Heart left ventricle (tissue), 16 donors: ENCODE results near the gene ANTXRL. TPM values are rescaled to one million over a fixed set of nuclear protein-coding genes. Genes with fewer than 3 reads are reported as not detected.
A peak's percentile ranks its signal among the peaks of the same experiment; 100 is the strongest.
"Not testable (repeated sequence)": the region's sequence is repeated elsewhere in the genome, so short reads cannot be mapped to it uniquely, and the experiment has no call there.

Experiments
- ATAC-seq, 4 donors: fragments of 200-7000 bp; cut with Tn5 transposase; one replicate each; pipeline ENCODE4 v1.9.1; 2020 to 2022; ENCODE audit warnings: moderate library complexity in 4 of 4, mild to moderate bottlenecking in 3 of 4, moderate number of reproducible peaks in 1 of 4
- DNase-seq, 5 donors: peaks; one replicate each; pipeline ENCODE4 v3.0.0-alpha.2; 2020
- H3K27ac ChIP-seq, 12 donors: fragments of 200-600 bp; sonication (generic) in 4 of 12; one replicate each; pipeline versions ENCODE4 v1.5.0 to v1.8.0; 2016 to 2022; ENCODE audit warnings: mild to moderate bottlenecking in 2 of 12
- H3K27me3 ChIP-seq, 9 donors: fragments of 200-600 bp; sonication (generic) in 2 of 9; one replicate each; pipeline versions ENCODE4 v1.5.1 to v1.8.0; 2016 to 2022; ENCODE audit warnings: mild to moderate bottlenecking in 3 of 9
- H3K36me3 ChIP-seq, 9 donors: fragments of 200-600 bp; sonication (generic) in 2 of 9; one replicate each; pipeline versions ENCODE4 v1.5.0 to v1.8.0; 2018 to 2022; ENCODE audit warnings: mild to moderate bottlenecking in 2 of 9
- H3K4me1 ChIP-seq, 12 donors: fragments of 200-600 bp; sonication (generic) in 4 of 12; one replicate each; pipeline versions ENCODE4 v1.5.0 to v1.8.0; 2016 to 2022; ENCODE audit warnings: mild to moderate bottlenecking in 3 of 12
- H3K4me3 ChIP-seq, 12 donors: fragments of 200-600 bp; sonication (generic) in 4 of 12; one replicate each; pipeline versions ENCODE4 v1.5.0 to v1.8.0; 2017 to 2022; ENCODE audit warnings: mild to moderate bottlenecking in 9 of 12, moderate library complexity in 4 of 12
- H3K9me3 ChIP-seq, 12 donors: fragments of 200-600 bp; sonication (generic) in 4 of 12; one replicate each; pipeline versions ENCODE4 v1.5.0 to v1.8.0; 2016 to 2022; ENCODE audit warnings: mild to moderate bottlenecking in 1 of 12
- POLR2A ChIP-seq, 2 donors: fragments of 450-650 bp; IDR thresholded peaks; one replicate each; pipeline ENCODE4 v1.6.1; 2017; ENCODE audit warnings: antibody characterized with exemption in 2 of 2, mild to moderate bottlenecking in 2 of 2, moderate library complexity in 2 of 2
- WGBS, 4 donors: extraction: QIAGEN DNeasy Blood & Tissue Kit in 2 of 4; methylation state at CpG; one replicate each; pipeline versions ENCODE4 v1.1.5 to v1.1.7; 2013 to 2018; 5-methylcytosine and 5-hydroxymethylcytosine counted together
- intact Hi-C, 10 donors: fragments of 100-400 bp; cut with DNase I; formaldehyde crosslinking; loops; one replicate each; pipeline versions ENCODE4 v1.11.1 to v1.14.2; 2022
- polyA plus RNA-seq, 2 donors: library from polyadenylated mRNA; stranded (reverse); fragments of 200-250 nt; gene quantifications; one replicate each; pipeline ENCODE4 v1.2.3, GENCODE V29; 2013
- total RNA-seq, 9 donors: library from RNA; depleted of rRNA in 2 of 9; stranded (reverse); fragments of >200 nt in 2 of 9; fragmentation: NEBNext Ultra II Directional in 3 of 9; extraction: Animal tissue kit (Norgen Biotek cat#: 25700) in 3 of 9; gene quantifications; one replicate each; pipeline versions ENCODE4 v1.1.0 to v1.2.4, GENCODE V29; 2016 to 2023
- TF ChIP-seq, protein P1 (sequence below), 12 donors: fragments of 200-600 bp; sonication (generic) in 4 of 12; IDR thresholded peaks; one replicate each; pipeline versions ENCODE4 v1.5.0 to v1.8.0; 2018 to 2022; ENCODE audit warnings: antibody characterized with exemption in 12 of 12, mild to moderate bottlenecking in 5 of 12
- donor health status: ischemic (EF 13 %, LVEDD 7.1; RV severe dilation, severe dysfunction).
- donor health status: healthy with polysubstance abuse.
- donor health status: DM: no; HTN: yes; CAD: no.
- donor health status: DM: no; HTN: no; CAD: no.
- donor health status: ischemic (EF 25% LVEDD 6.9; RV normal size, moderate dysfunction).
- donor health status: ischemic (EF 25% LVEDD 5.7; RV mildly dilated, moderate dysfunction).
- donor health status: healthy.
- donor health status: DM: yes; HTN: yes; CAD: no.
- donor health status: ischemic (EF 35%, LVEDD 5.7; RV mildly dilated, moderate dysfunction).
- donor health status: nonischemic (EF 11% LVEDD 7.7; RV severe dilation, severe dysfunction).
- donor health status: DM: yes; HTN: yes; CAD: no.
- donor health status: PGD.
- donor health status: ischemic (EF 29% LVEDD 5.4; RV normal size, mild dysfunction).
- donor health status: nonischemic (EF 23%, LVEDD 6.1; RV moderate dilation, normal function).

The ANTXRL gene
- total and polyA plus RNA-seq, 11 donors: 0.42 to 0.99 (median 0.90) TPM; not detected in 8

DNA sequence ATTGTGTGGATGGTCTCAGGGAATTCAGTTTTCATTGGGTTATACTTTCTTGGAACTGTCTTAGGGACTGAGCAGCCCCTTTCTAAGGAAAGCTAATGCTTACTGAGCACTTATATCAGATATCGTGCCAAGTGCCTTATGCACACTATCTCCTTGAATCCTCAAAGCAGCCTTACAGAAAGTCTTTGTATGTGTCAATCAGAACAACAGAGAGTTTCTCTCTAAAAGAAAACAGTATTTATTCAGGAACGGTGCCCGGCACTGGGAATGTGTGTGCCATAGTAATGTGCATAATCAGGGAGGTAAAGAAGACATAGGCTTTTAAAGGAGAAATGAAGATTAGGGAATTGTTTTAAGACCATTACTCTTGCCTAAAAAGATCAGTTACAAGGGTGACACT, 17.3 kb downstream of the ANTXRL start:
- intact Hi-C loops: loop anchor here in 1 of 10 donors (10.0 kb wide), 1 partner anchor 49 kb away; no protein-coding TSS in a partner anchor
- Histone ChIP-seq H3K4me3 (no peak overlapping the region), H3K27me3 (no peaks in the 10 kb centered on the region), H3K36me3 (no peaks in the 10 kb centered on the region), H3K27ac (no peak overlapping the region), H3K9me3 (no peaks in the 10 kb centered on the region), H3K4me1 (peaks cover 0 to 4% (median 0%) of the 10 kb centered on the region in 12 donors)
- TF ChIP-seq, protein P1, sequence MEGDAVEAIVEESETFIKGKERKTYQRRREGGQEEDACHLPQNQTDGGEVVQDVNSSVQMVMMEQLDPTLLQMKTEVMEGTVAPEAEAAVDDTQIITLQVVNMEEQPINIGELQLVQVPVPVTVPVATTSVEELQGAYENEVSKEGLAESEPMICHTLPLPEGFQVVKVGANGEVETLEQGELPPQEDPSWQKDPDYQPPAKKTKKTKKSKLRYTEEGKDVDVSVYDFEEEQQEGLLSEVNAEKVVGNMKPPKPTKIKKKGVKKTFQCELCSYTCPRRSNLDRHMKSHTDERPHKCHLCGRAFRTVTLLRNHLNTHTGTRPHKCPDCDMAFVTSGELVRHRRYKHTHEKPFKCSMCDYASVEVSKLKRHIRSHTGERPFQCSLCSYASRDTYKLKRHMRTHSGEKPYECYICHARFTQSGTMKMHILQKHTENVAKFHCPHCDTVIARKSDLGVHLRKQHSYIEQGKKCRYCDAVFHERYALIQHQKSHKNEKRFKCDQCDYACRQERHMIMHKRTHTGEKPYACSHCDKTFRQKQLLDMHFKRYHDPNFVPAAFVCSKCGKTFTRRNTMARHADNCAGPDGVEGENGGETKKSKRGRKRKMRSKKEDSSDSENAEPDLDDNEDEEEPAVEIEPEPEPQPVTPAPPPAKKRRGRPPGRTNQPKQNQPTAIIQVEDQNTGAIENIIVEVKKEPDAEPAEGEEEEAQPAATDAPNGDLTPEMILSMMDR (IDR thresholded peaks at IDR 0.05): no peak
- TF ChIP-seq POLR2A (IDR thresholded peaks at IDR 0.05): no peak
- WGBS, 4 donors: 78 to 87% (median 85%) methylated on average over 3 of the region's 3 CpGs
- ATAC-seq (no peak), DNase-seq (no peak)

DNA sequence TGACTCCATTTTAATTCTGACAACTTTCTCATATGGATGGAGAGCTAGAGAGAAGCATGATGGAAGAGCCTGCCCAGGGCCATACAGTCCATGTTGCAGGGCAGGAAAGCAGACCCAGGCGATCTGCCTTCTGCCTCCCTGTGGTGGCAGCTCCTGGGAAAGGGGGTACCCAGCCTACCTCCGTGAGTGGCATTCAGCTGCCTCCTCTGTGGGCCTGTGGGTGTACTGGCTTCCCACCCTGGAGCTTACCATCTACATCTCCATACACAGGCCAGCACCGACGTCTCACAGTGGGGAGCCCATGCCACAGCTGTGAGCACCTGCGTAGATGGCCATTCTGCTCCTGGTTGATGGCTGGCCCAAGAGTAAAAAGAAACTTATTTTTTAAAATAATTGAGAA, 17.9 kb downstream of the ANTXRL start:
- 86 to 91% (median 90%) methylated on average over 5 of the region's 5 CpGs for WGBS, 4 donors
- not testable (repeated sequence) for ATAC-seq, H3K4me1 ChIP-seq, H3K9me3 ChIP-seq, H3K36me3 ChIP-seq, H3K4me3 ChIP-seq, H3K27me3 ChIP-seq, H3K27ac ChIP-seq
- intact Hi-C loops: loop anchor here in 1 of 10 donors (10.0 kb wide), 1 partner anchor 50 kb away; no protein-coding TSS in a partner anchor
- peak in 1 of 5 donors; percentile 13 for DNase-seq

DNA sequence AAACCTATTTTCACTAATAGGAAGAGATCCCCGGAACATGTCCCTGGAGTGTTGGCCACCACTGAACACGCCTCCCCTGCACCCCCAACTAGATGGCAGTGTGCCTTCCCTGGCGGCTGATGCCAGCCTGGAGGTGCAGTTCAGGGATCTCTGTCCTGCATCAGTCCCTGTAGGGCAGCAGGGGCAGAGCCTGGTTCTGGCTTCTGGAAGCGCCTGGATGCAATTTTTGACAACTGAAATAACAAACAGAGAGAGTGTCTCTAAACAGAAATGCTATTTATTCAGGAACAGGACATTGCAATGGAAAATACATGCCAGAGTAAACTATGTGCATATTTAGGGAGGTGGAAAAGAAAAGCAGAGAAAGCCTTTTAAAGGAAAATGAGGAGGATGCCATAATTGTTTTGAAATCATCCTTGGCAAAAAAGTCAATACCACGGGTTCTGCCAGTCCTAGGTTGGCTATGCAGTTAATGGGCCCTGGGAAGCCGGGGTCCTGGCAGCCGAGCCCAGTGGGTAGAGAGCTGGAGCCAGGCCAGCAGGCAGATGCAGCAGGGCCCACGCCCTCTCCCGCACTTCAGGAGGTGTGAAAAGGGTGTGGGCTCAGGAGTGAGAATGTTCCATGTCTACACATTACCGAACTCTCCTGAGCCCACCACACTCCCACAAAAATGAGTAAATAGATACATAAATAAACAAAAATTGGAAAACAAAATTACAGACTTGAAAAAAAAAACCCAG, 18.5 kb downstream of the ANTXRL start:
- 72 to 75% (median 74%) methylated on average over 10 of the region's 10 CpGs for WGBS, 4 donors
- H3K27me3 ChIP-seq: no peaks in the 10 kb centered on the region
- ATAC-seq (no peak), DNase-seq (peak in 2 of 5 donors; percentile 10 to 44)
- H3K36me3 ChIP-seq: no peaks in the 10 kb centered on the region
- H3K4me1 ChIP-seq: peaks cover 0 to 4% (median 0%) of the 10 kb centered on the region in 12 donors
- intact Hi-C loops: loop anchor here in 1 of 10 donors (10.0 kb wide), 1 partner anchor 50 kb away; no protein-coding TSS in a partner anchor
- H3K4me3 ChIP-seq: no peak overlapping the region
- no peak for TF ChIP-seq POLR2A (IDR thresholded peaks at IDR 0.05)
- TF ChIP-seq, protein P1 (IDR thresholded peaks at IDR 0.05): no peak
- no peaks in the 10 kb centered on the region for H3K9me3 ChIP-seq
- no peak overlapping the region for H3K27ac ChIP-seq

DNA sequence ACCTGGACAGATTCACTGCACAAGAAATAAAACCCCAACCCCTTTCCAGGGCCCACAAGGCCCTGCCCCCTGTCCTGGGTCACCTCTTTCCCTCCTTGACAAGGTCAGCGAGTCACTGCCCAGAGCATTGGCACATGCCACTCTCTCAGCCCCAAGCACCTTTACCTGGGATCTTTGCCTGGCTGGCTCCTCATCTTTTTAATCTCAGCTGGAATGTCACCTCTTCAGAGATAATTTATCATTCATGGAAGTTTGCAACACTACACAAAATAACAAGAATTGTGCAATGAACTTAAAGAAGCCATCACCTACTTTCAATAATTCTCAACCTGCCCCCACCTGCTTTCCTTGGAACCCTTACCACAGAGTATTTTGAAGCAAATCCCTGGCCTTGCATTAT, 19.2 kb downstream of the ANTXRL start:
- peaks cover 0 to 4% (median 0%) of the 10 kb centered on the region in 12 donors for H3K4me1 ChIP-seq
- 95 to 100% (median 98%) methylated on average over 1 of the region's 1 CpG for WGBS, 4 donors
- intact Hi-C loops: loop anchor here in 1 of 10 donors (10.0 kb wide), 1 partner anchor 51 kb away; no protein-coding TSS in a partner anchor
- no peak overlapping the region for H3K27ac ChIP-seq
- H3K9me3 ChIP-seq: no peaks in the 10 kb centered on the region
- DNase-seq: peak in 2 of 5 donors; percentile 5 to 24
- no peaks in the 10 kb centered on the region for H3K36me3 ChIP-seq
- no peak for ATAC-seq
- H3K27me3 ChIP-seq: no peaks in the 10 kb centered on the region
- TF ChIP-seq POLR2A (IDR thresholded peaks at IDR 0.05): no peak
- TF ChIP-seq, protein P1 (IDR thresholded peaks at IDR 0.05): no peak
- no peak overlapping the region for H3K4me3 ChIP-seq
